Esophagus (tissue), 2 donors: Measurements from ENCODE around the gene CROCC. TPM values are rescaled to one million over a fixed set of nuclear protein-coding genes. Genes with fewer than 3 reads are reported as not detected.
"Not testable (repeated sequence)": the region's sequence is repeated elsewhere in the genome, so short reads cannot be mapped to it uniquely, and the experiment has no call there.

Experiments
- H3K27ac ChIP-seq, 2 donors: one replicate each; pipeline ENCODE4 v1.5.1; 2013; ENCODE audit warnings: low read depth in 2 of 2, mild to moderate bottlenecking in 2 of 2, inconsistent platforms in 1 of 2, low read length in 1 of 2, moderate library complexity in 1 of 2
- H3K27me3 ChIP-seq, 2 donors: one replicate each; pipeline ENCODE4 v1.6.1; 2013; ENCODE audit warnings: low read length in 2 of 2, control low read depth in 1 of 2, mild to moderate bottlenecking in 1 of 2; ENCODE audit not compliant: insufficient read depth in 2 of 2, control insufficient read depth in 1 of 2
- H3K36me3 ChIP-seq, 2 donors: one replicate each; pipeline ENCODE4 v1.6.1; 2013; ENCODE audit warnings: low read length in 1 of 2; ENCODE audit not compliant: control insufficient read depth in 2 of 2, insufficient read depth in 2 of 2
- H3K4me1 ChIP-seq, 2 donors: one replicate each; pipeline ENCODE4 v1.6.1; 2013; ENCODE audit warnings: low read length in 1 of 2; ENCODE audit not compliant: control insufficient read depth in 2 of 2, insufficient read depth in 2 of 2
- H3K4me3 ChIP-seq, 2 donors: one replicate each; pipeline ENCODE4 v1.5.1; 2013; ENCODE audit warnings: low read length in 2 of 2, mild to moderate bottlenecking in 2 of 2, low read depth in 1 of 2, moderate library complexity in 1 of 2
- H3K9me3 ChIP-seq, 2 donors: one replicate each; pipeline ENCODE4 v1.6.1; 2013; ENCODE audit warnings: mild to moderate bottlenecking in 2 of 2, low read depth in 1 of 2, low read length in 1 of 2, moderate library complexity in 1 of 2; ENCODE audit not compliant: control insufficient read depth in 2 of 2, insufficient read depth in 1 of 2
- WGBS, 2 donors: extraction: QIAGEN DNeasy Blood & Tissue Kit; methylation state at CpG; one replicate each; pipeline ENCODE4 v1.1.7; 2013; 5-methylcytosine and 5-hydroxymethylcytosine counted together
- polyA plus RNA-seq, 2 donors: library from polyadenylated mRNA; stranded (reverse); fragments of 200-250 nt; gene quantifications; one replicate each; pipeline ENCODE4 v1.2.3, GENCODE V29; 2013
- donor health status: healthy with polysubstance abuse.
- donor health status: Bipolar disorder and iron deficiency.

The CROCC gene
- polyA plus RNA-seq, 2 donors: 15.5 to 64.1 TPM

DNA sequence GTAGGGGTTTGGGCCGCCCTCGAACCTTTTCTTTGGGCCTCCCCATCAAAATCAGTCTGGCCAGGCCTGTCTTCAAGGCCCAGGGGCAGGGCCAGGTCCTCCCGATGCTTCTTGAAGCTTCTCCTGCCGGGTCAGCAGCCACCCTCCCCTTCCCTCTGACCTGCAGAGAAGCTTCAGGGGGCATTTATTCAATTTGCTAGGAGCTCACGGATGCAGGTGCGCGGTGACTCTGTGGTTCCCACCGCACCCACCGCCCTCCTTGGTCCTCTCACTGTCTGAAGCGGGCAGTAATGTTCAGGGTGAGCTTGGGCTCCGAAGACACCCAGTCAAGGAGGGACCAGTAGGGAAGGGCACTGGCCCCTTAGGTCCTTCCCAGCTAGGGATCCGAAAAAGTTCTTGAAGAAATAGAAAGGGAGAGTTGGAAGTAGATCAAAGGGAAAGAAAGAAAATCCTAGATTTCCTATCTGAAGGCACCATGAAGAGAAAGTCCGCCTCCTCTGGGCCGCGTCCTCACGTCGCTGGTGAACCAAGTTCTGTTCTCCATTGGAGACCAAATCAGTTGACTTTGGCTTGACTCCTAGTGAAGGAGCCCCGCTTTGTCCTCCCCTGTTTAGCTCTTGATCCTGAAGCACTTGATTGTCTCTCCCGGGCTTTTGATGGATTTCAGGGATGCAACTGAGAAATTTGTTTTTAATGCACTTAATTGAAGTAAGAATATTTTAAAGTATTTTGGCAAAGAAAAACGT is 34.7 kb upstream of the CROCC start:
- no peaks in the 10 kb centered on the region for H3K36me3 ChIP-seq
- H3K27ac ChIP-seq: no peak overlapping the region
- no peaks in the 10 kb centered on the region for H3K9me3 ChIP-seq
- no peaks in the 10 kb centered on the region for H3K27me3 ChIP-seq
- WGBS, 2 donors: 90 to 91% methylated on average over 20 of the region's 20 CpGs
- H3K4me1 ChIP-seq: peaks cover 0 to 4% of the 10 kb centered on the region in 2 donors
- H3K4me3 ChIP-seq: no peak overlapping the region

DNA sequence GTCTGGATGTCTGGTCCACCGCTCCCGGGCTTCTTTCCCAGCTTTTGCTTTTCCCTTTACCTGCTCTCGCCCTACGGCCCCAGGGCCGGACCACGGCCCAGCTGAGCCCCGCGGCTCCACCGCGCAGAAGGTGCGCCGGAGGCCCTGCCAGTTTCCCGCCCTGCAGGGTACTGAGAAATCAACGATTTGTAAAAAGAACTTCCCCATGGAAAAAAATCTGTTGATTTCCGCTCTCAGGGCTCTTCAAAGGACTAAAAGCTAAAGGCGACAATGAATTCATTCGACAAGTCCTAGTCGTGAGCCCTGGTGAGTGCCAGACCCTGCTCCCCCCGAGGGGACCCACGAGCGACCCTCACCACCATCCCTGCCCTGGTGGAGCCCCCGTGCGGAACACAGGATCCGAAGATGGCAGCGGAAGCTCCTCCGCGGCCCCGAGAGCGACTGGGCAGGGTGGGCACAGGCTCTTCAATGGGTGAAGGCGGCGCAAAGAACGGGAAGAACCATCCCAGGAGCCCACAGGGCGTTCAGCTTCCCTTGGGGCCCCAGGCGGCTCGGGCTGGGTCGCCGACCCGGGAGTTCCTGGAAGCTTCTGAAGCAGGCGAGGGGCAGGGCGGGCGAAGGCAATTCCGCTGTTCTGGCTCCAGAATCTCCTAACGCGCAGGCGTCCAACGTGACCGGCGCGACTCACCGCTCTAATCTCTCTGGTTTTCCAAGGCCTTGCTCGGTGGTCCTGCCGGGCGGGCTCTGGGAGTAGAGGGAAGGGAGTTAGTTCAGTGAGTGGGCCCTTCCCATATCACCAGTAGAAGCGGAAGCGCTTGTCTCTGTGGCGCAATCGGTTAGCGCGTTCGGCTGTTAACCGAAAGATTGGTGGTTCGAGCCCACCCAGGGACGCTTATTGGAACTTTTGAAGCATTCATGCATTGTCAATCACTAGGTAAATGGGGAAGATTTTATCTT is 32.6 kb upstream of the CROCC start:
- 6 to 12% methylated on average over 63 of the region's 63 CpGs for WGBS, 2 donors
- H3K4me1 ChIP-seq: peaks cover 0 to 4% of the 10 kb centered on the region in 2 donors
- no peaks in the 10 kb centered on the region for H3K27me3 ChIP-seq
- H3K9me3 ChIP-seq: no peaks in the 10 kb centered on the region
- H3K4me3 ChIP-seq: peak overlapping the region; percentile 61 to 64
- no peaks in the 10 kb centered on the region for H3K36me3 ChIP-seq
- peak overlapping the region; percentile 84 to 96 for H3K27ac ChIP-seq

DNA sequence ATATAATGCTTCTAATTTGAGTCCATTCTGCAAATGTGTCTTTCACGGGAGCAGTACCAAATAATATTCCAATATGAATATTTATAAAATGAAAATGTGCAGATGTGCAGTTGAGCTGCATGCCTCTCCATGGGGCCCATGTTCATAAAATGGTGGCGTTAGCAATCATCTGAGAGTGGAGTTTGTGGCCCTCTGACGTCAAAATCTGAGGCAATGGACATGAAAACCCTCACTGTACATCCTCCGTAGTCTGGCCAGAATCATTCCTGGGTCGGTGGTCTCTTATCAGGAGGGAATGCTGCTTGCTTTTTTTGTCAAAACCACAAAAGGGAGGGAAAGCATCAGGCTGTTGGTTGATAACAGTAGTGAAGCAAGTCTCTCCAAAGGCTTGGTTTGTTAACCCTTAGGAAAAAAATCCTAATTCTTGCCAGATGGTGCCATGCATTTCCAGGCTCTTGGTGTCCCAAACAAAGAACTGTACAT is 31.2 kb upstream of the CROCC start:
- 78 to 82% methylated on average over 5 of the region's 5 CpGs for WGBS, 2 donors
- H3K9me3 ChIP-seq, H3K4me3 ChIP-seq, H3K27me3 ChIP-seq, H3K27ac ChIP-seq, H3K36me3 ChIP-seq, H3K4me1 ChIP-seq: not testable (repeated sequence)

DNA sequence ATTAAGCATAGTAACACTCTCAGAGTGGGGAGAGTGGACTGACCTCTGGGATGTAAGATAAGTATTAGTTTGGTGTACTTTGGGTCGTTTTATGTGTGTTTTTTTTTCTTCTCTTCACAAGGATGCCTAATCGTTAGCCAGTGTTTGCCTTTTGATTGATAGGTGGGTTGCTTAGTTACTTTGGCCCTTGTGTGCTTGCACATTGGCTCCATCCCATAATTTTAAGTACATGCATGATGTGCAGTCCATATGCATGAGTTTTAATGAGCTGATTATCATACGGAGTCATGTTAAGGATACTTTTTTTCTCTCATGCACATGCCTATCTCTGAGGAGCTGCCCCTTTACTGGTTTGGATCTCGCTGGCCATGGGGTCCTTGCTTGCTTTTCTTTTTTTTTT is 30.7 kb upstream of the CROCC start:
- 59 to 68% methylated on average over 4 of the region's 4 CpGs for WGBS, 2 donors
- not testable (repeated sequence) for H3K4me3 ChIP-seq, H3K27me3 ChIP-seq, H3K36me3 ChIP-seq, H3K27ac ChIP-seq, H3K9me3 ChIP-seq, H3K4me1 ChIP-seq

DNA sequence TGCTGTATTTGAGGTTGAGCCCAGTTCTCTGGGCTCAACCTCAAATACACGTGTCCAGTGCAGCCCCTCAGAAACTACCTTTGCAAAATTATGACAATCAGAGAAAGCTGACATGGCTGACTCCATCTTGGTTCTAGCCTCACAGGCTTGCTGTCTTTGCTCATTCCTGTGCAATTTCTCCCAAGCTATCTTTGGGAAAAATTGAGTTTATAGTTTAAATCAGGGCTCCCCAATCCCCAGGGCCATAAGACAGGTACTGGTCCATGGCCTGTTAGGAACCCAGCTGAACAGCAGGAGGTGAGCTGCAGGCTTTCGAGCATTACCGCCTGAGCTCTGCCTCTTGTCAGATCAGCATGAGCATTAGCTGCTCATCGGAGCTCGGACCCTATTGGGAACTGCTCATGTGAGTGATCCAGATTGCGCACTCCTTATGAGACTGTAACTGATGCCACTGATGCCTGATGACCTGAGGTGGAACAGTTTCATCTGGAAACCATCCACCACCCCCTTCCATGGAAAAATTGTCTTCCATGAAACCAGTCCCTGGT is 28.7 kb upstream of the CROCC start:
- H3K27ac ChIP-seq, H3K4me1 ChIP-seq, H3K9me3 ChIP-seq, H3K4me3 ChIP-seq, H3K27me3 ChIP-seq, H3K36me3 ChIP-seq: not testable (repeated sequence)
- 70 to 80% methylated on average over 6 of the region's 6 CpGs for WGBS, 2 donors

DNA sequence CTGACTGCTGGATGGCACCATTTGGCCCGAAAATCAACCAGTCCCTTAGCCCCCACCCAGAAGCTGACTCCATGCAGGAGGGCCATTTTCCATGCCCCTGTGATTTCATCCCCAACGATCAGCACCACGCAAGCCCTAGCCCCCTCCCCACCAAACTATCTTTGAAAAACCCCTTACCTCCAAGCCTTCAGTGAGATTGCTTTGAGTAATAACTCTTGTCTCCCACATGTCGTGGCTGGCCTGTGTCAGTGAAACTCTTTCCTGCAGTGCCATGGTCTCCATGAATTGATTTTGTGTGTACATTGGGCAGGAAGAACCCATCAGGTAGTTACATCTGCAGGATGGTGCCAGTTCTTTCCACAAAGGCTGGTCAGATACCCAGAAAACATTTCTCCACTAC is 27.9 kb upstream of the CROCC start:
- H3K36me3 ChIP-seq, H3K9me3 ChIP-seq, H3K4me1 ChIP-seq, H3K27ac ChIP-seq, H3K4me3 ChIP-seq, H3K27me3 ChIP-seq: not testable (repeated sequence)
- WGBS, 2 donors: 68 to 82% methylated on average over 4 of the region's 4 CpGs

DNA sequence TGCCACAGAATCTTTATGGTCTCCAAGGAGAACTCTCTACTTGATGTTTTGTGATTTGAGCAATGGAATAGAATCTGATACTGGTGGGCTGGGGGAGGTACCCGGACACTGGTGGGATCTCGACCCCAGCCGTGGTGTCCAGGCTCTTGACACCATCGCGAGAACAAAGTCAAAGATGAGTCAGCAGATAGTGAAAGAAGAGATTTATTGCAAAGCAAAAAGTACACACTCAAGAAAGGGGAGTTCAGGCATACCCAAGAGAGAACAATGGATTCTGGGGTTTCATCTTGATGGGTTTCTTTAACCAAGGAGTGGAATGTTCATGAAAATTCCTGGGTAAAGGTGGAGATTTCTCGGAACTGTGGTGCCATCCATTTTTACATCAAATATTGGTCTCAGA is 27.4 kb upstream of the CROCC start:
- not testable (repeated sequence) for H3K36me3 ChIP-seq, H3K4me1 ChIP-seq, H3K27ac ChIP-seq, H3K4me3 ChIP-seq, H3K9me3 ChIP-seq, H3K27me3 ChIP-seq
- 78 to 81% methylated on average over 6 of the region's 6 CpGs for WGBS, 2 donors

DNA sequence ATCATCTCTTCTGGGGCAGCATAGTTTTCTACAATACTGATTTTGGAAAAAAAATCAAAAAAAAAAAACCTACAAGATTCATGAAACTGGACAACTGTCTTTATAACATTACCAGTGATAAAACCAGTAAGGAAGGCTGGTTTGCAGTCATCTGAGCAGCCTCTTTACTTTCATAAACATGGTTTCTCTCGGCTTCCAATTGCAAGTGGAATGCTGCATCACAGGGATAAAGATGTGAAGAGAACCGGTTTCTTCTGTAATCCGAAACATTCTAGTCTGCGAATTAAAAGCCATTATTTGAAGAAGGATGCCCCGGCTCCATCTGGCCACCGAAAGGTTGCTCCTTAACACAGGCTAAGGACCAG is 26.5 kb upstream of the CROCC start:
- not testable (repeated sequence) for H3K9me3 ChIP-seq, H3K36me3 ChIP-seq, H3K4me1 ChIP-seq, H3K27me3 ChIP-seq
- peak overlapping the region in 1 of 2 donors; percentile 22 for H3K27ac ChIP-seq
- H3K4me3 ChIP-seq: peak overlapping the region in 1 of 2 donors; percentile 31
- 2 to 3% methylated on average over 5 to 6 of the region's 6 CpGs for WGBS, 2 donors

DNA sequence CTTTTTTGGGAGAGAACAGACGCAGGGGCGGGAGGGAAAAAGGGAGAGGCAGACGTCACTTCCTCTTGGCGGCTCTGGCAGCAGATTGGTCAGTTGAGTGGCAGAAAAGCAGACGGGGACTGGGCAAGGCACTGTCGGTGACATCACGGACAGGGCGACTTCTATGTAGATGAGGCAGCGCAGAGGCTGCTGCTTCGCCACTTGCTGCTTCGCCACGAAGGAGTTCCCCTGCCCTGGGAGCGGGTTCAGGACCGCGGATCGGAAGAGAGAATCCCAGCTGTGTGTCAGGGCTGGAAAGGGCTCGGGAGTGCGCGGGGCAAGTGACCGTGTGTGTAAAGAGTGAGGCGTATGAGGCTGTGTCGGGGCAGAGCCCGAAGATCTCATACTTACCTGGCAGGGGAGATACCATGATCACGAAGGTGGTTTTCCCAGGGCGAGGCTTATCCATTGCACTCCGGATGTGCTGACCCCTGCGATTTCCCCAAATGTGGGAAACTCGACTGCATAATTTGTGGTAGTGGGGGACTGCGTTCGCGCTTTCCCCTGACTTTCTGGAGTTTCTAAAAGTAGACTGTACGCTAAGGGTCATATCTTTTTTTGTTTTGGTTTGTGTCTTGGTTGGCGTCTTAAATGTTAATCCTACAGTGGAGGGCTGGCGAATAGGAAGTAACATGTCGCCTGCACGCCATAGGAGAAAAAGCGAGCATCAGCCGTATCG is 26.0 kb upstream of the CROCC start, which contains the start of gene RNU1-2:
Gene RNU1-2 (plus strand): TSS at position 383 of the 718 bp plus-strand sequence.
- peak within 1 kb of the TSS; percentile 93 to 95 for H3K27ac ChIP-seq
- H3K4me3 ChIP-seq: peak within 1 kb of the TSS in 1 of 2 donors; percentile 31
- WGBS, 2 donors: 0 to 1% methylated on average over 22 to 32 of the region's 39 CpGs
- not testable (repeated sequence) for H3K9me3 ChIP-seq, H3K27me3 ChIP-seq, H3K4me1 ChIP-seq, H3K36me3 ChIP-seq
